ENCODE data around the gene TMPRSS7. TPM values are rescaled to one million over a fixed set of nuclear protein-coding genes. Genes with fewer than 3 reads are reported as not detected.

The TMPRSS7 gene, protein sequence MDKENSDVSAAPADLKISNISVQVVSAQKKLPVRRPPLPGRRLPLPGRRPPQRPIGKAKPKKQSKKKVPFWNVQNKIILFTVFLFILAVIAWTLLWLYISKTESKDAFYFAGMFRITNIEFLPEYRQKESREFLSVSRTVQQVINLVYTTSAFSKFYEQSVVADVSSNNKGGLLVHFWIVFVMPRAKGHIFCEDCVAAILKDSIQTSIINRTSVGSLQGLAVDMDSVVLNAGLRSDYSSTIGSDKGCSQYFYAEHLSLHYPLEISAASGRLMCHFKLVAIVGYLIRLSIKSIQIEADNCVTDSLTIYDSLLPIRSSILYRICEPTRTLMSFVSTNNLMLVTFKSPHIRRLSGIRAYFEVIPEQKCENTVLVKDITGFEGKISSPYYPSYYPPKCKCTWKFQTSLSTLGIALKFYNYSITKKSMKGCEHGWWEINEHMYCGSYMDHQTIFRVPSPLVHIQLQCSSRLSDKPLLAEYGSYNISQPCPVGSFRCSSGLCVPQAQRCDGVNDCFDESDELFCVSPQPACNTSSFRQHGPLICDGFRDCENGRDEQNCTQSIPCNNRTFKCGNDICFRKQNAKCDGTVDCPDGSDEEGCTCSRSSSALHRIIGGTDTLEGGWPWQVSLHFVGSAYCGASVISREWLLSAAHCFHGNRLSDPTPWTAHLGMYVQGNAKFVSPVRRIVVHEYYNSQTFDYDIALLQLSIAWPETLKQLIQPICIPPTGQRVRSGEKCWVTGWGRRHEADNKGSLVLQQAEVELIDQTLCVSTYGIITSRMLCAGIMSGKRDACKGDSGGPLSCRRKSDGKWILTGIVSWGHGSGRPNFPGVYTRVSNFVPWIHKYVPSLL
- under 1 TPM in 1 of 3 donors, not detected in 2; 0.15 TPM for total RNA-seq

- no peaks in the 10 kb centered on the region for H3K36me3 ChIP-seq
- H3K4me1 ChIP-seq, result no peaks in the 10 kb centered on the region
- no peak for TF ChIP-seq POLR2A (IDR thresholded peaks at IDR 0.05)
- H3K4me3 ChIP-seq, result no peak within 1 kb of the TSS
- intact Hi-C loops (cut with DNase I; ENCODE audit: low total_unique reads), result no loop called here
- no peak for DNase-seq (ENCODE audit: low spot score in 2 of 2)
- H3K27me3 ChIP-seq, result no peaks in the 10 kb centered on the region
- H3K27ac ChIP-seq, result no peak within 1 kb of the TSS
- no peaks in the 10 kb centered on the region for H3K9me3 ChIP-seq
Observed at GRCh38 chr3:112034436-112034835, at the start of gene TMPRSS7. Gene TMPRSS7, plus strand, starts transcription at chr3:112034736. Its CDS starts 110 bp downstream, at chr3:112034846.

DNA sequence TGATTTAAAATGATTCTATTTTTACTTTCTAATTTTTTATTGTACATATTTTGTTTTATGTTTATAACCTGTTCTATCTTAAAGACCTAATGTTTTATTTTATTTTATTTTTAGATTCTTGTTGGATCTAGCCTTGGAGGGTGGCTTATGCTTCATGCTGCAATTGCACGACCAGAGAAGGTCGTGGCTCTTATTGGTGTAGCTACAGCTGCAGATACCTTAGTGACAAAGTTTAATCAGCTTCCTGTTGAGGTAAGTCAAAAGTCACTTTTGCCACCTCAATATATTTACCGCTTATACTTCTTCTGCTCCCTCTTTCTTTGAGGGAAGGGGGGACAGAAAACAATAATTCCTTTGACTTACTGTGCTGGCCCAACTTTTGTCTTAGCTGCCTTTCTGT is 47.7 kb upstream of the TMPRSS7 start:
- Histone ChIP-seq H3K36me3 (no peaks in the 10 kb centered on the region), H3K4me1 (no peaks in the 10 kb centered on the region), H3K27ac (no peak overlapping the region), H3K27me3 (no peaks in the 10 kb centered on the region), H3K9me3 (no peaks in the 10 kb centered on the region), H3K4me3 (no peak overlapping the region)
- intact Hi-C loops (cut with DNase I; ENCODE audit: low total_unique reads), result no loop called here
- no peak for TF ChIP-seq CTCF (IDR thresholded peaks at IDR 0.05)
- no peak for TF ChIP-seq POLR2A (IDR thresholded peaks at IDR 0.05)
- no peak for TF ChIP-seq POLR2AphosphoS5 (IDR thresholded peaks at IDR 0.05)
- DNase-seq (ENCODE audit: low spot score in 2 of 2), result no peak

DNA sequence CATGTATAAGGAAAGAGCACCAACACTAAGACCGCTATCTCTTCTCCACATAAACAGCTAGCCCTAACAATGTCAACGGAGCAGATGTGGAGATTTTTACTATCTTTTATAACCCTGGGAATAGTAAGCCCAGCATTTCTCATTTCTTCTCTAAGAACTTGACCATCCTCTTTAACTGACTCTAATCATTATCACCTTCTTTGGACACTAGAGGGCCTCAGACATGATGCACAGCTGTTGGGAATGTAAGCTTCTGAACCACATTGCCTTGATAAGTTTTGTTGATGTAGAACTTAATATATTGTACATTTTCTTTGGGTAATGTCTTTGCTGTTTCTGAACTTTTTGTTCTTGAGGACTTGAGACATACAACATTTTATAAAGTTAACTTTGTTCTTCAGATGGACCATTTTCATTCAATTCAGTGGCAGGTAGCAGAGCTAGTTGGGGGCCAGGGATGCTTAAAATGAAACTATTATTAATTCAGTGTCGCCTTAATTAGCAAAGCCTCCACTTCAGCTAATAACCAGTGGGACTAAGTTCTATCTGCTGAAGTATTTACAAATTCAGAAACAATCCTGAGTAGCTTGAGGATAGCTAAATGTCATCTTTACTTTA is 45.4 kb upstream of the TMPRSS7 start:
- intact Hi-C loops (cut with DNase I; ENCODE audit: low total_unique reads), result no loop called here
- no peaks in the 10 kb centered on the region for H3K36me3 ChIP-seq
- no peak for DNase-seq (ENCODE audit: low spot score in 2 of 2)

GRCh38 chr3:111993038-111993437 is 41.5 kb upstream of the TMPRSS7 start:
- Histone ChIP-seq H3K27ac (no peak overlapping the region), H3K4me3 (no peak overlapping the region), H3K9me3 (no peaks in the 10 kb centered on the region), H3K4me1 (no peaks in the 10 kb centered on the region), H3K36me3 (no peaks in the 10 kb centered on the region), H3K27me3 (no peaks in the 10 kb centered on the region)
- no peak for DNase-seq (ENCODE audit: low spot score in 2 of 2)
- TF ChIP-seq POLR2AphosphoS5 (IDR thresholded peaks at IDR 0.05) (no peak), POLR2A (IDR thresholded peaks at IDR 0.05) (no peak), CTCF (IDR thresholded peaks at IDR 0.05) (no peak)
- intact Hi-C loops (cut with DNase I; ENCODE audit: low total_unique reads), result no loop called here

More for the DNA sequence above, 45.4 kb upstream of the TMPRSS7 start:
- no peak overlapping the region for H3K4me3 ChIP-seq
- H3K27me3 ChIP-seq, result no peaks in the 10 kb centered on the region
- no peaks in the 10 kb centered on the region for H3K4me1 ChIP-seq
- H3K9me3 ChIP-seq, result no peaks in the 10 kb centered on the region
- TF ChIP-seq POLR2AphosphoS5 (IDR thresholded peaks at IDR 0.05) (no peak), POLR2A (IDR thresholded peaks at IDR 0.05) (no peak), CTCF (IDR thresholded peaks at IDR 0.05) (peak; percentile 11 to 56 (median 50))
- H3K27ac ChIP-seq, result no peak overlapping the region

GRCh38 chr3:111998636-111999483 is 35.7 kb upstream of the TMPRSS7 start, which contains the start of gene TAGLN3:
Gene TAGLN3, plus strand, starts transcription at chr3:111998922. Its CDS starts 501 bp downstream, at chr3:111999423.
- Histone ChIP-seq H3K36me3 (no peaks in the 10 kb centered on the region), H3K27ac (no peak within 1 kb of the TSS), H3K27me3 (no peaks in the 10 kb centered on the region), H3K4me3 (peak within 1 kb of the TSS; percentile 15 to 67 (median 43)), H3K4me1 (no peaks in the 10 kb centered on the region), H3K9me3 (no peaks in the 10 kb centered on the region)
- TF ChIP-seq POLR2AphosphoS5 (IDR thresholded peaks at IDR 0.05) (no peak), POLR2A (IDR thresholded peaks at IDR 0.05) (no peak), CTCF (IDR thresholded peaks at IDR 0.05) (no peak)
- DNase-seq (ENCODE audit: low spot score in 2 of 2), result no peak
- intact Hi-C loops (cut with DNase I; ENCODE audit: low total_unique reads), result loop anchor here (5.0 kb wide), 1 partner anchor 1388 kb away; no protein-coding TSS in a partner anchor
